ENCODE results near the gene CCDC200.

DNA sequence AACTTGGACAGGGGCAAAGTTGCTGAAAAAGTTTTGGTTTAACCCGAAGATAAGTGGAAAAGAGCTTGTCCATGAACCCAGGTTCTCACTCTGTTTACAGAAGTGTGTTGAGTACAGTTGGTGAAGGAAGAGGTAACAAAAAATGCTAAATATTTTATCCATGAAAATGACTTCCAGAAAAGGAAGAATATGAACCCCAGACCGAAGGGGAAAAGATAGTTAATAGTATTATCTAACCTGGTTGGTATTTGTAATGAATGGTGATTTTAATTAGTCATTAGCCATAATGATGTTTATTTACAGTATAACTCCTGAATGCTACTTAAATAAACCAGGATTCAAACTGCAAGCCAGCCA is 17.3 kb downstream of the CCDC200 start:
- no peak for TF ChIP-seq EP300 (IDR thresholded peaks at IDR 0.05)
- TF ChIP-seq, protein P1, sequence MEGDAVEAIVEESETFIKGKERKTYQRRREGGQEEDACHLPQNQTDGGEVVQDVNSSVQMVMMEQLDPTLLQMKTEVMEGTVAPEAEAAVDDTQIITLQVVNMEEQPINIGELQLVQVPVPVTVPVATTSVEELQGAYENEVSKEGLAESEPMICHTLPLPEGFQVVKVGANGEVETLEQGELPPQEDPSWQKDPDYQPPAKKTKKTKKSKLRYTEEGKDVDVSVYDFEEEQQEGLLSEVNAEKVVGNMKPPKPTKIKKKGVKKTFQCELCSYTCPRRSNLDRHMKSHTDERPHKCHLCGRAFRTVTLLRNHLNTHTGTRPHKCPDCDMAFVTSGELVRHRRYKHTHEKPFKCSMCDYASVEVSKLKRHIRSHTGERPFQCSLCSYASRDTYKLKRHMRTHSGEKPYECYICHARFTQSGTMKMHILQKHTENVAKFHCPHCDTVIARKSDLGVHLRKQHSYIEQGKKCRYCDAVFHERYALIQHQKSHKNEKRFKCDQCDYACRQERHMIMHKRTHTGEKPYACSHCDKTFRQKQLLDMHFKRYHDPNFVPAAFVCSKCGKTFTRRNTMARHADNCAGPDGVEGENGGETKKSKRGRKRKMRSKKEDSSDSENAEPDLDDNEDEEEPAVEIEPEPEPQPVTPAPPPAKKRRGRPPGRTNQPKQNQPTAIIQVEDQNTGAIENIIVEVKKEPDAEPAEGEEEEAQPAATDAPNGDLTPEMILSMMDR (IDR thresholded peaks at IDR 0.05): no peak

Measured in ovary (tissue), 3 donors.